CD14-positive monocyte (primary cell): ENCODE data around the gene BTAF1. TPM values are rescaled to one million over a fixed set of nuclear protein-coding genes. Genes with fewer than 3 reads are reported as not detected.

Experiments
- DNase-seq, 3 donors: peaks; one replicate each; pipeline ENCODE4 v3.0.0-alpha.2; 2011 to 2022
- H2AFZ ChIP-seq: 2 replicates; pipeline ENCODE4 v1.6.0; 2012; ENCODE audit warnings: mild to moderate bottlenecking, low read depth, low read length, inconsistent platforms; ENCODE audit not compliant: insufficient read depth, poor library complexity, severe bottlenecking
- H3K27ac ChIP-seq, 2 donors: 1 replicate in 1 of 2; 2 replicates in 1 of 2; pipeline ENCODE4 v1.5.1; 2012 to 2013; ENCODE audit warnings: low read length in 2 of 2, control low read depth in 1 of 2, inconsistent platforms in 1 of 2, low read depth in 1 of 2, mild to moderate bottlenecking in 1 of 2
- H3K27me3 ChIP-seq, 2 donors: one replicate each; pipeline versions ENCODE4 v1.6.0 to v1.6.1; 2011 to 2013; ENCODE audit warnings: low read length in 2 of 2; ENCODE audit not compliant: control insufficient read depth in 2 of 2, insufficient read depth in 2 of 2
- H3K36me3 ChIP-seq, 2 donors: replicated peaks in 1 of 2; 1 replicate in 1 of 2; 2 replicates in 1 of 2; pipeline versions ENCODE4 v1.5.1 to v1.6.1; 2012 to 2013; ENCODE audit warnings: low read length in 2 of 2, control low read depth in 1 of 2, inconsistent platforms in 1 of 2, mild to moderate bottlenecking in 1 of 2; ENCODE audit not compliant: insufficient read depth in 2 of 2, control insufficient read depth in 1 of 2
- H3K4me1 ChIP-seq, 2 donors: 1 replicate in 1 of 2; 2 replicates in 1 of 2; pipeline versions ENCODE4 v1.5.1 to v1.6.1; 2012 to 2013; ENCODE audit warnings: low read length in 2 of 2, control low read depth in 1 of 2, inconsistent platforms in 1 of 2, mild to moderate bottlenecking in 1 of 2, moderate library complexity in 1 of 2; ENCODE audit not compliant: insufficient read depth in 2 of 2, control insufficient read depth in 1 of 2
- H3K4me2 ChIP-seq: replicated peaks from 2 replicates; pipeline ENCODE3; 2012; ENCODE audit warnings: low read length, moderate library complexity, mild to moderate bottlenecking; ENCODE audit not compliant: poor library complexity, severe bottlenecking; ENCODE audit errors: extremely low read depth
- H3K4me3 ChIP-seq, 3 experiments: fragments of 200-600 bp in 1 of 3; sonication (generic) in 1 of 3; replicated peaks in 1 of 3; 1 replicate in 2 of 3; 2 replicates in 1 of 3; pipeline ENCODE4 v1.5.1; 2011 to 2013; ENCODE audit warnings: low read length in 3 of 3, mild to moderate bottlenecking in 3 of 3, control low read depth in 2 of 3, low read depth in 2 of 3, inconsistent platforms in 1 of 3, moderate library complexity in 1 of 3
- H3K79me2 ChIP-seq: 2 replicates; pipeline ENCODE4 v1.6.0; 2012; ENCODE audit warnings: mild to moderate bottlenecking, control low read depth, inconsistent platforms, low read length, moderate library complexity; ENCODE audit not compliant: insufficient read depth
- H3K9ac ChIP-seq: 2 replicates; pipeline ENCODE4 v1.6.0; 2017; ENCODE audit warnings: low read length, mild to moderate bottlenecking; ENCODE audit not compliant: insufficient read depth, poor library complexity, severe bottlenecking
- H3K9me3 ChIP-seq, 2 donors: replicated peaks in 1 of 2; 1 replicate in 1 of 2; 2 replicates in 1 of 2; pipeline versions ENCODE4 v1.5.1 to v1.6.1; 2012 to 2013; ENCODE audit warnings: low read length in 2 of 2, control low read depth in 1 of 2; ENCODE audit not compliant: control insufficient read depth in 1 of 2, insufficient read depth in 1 of 2
- H4K20me1 ChIP-seq: 2 replicates; pipeline ENCODE4 v1.6.0; 2012; ENCODE audit warnings: mild to moderate bottlenecking, low read length, control low read depth, moderate library complexity; ENCODE audit not compliant: insufficient read depth
- H3K27ac Mint-ChIP-seq, 7 donors: one replicate each; pipeline ENCODE4 v1.8.0; 2020; ENCODE audit warnings: mild to moderate bottlenecking in 7 of 7, mixed read lengths in 7 of 7, moderate library complexity in 6 of 7, inconsistent platforms in 2 of 7
- H3K27me3 Mint-ChIP-seq, 3 donors: one replicate each; pipeline ENCODE4 v1.8.0; 2021 to 2022; ENCODE audit warnings: low read depth in 3 of 3, mild to moderate bottlenecking in 3 of 3, mixed read lengths in 3 of 3, moderate library complexity in 3 of 3, inconsistent platforms in 1 of 3
- H3K36me3 Mint-ChIP-seq, 2 donors: one replicate each; pipeline ENCODE4 v1.8.0; 2020; ENCODE audit warnings: mixed read lengths in 2 of 2, inconsistent platforms in 1 of 2, mild to moderate bottlenecking in 1 of 2
- H3K4me1 Mint-ChIP-seq: one replicate; pipeline ENCODE4 v1.8.0; 2020; ENCODE audit warnings: mild to moderate bottlenecking, mixed read lengths
- H3K4me3 Mint-ChIP-seq, 2 donors: one replicate each; pipeline ENCODE4 v1.8.0; 2020; ENCODE audit warnings: mild to moderate bottlenecking in 2 of 2, mixed read lengths in 2 of 2, moderate library complexity in 1 of 2
- H3K9me3 Mint-ChIP-seq, 7 donors: one replicate each; pipeline ENCODE4 v1.8.0; 2020 to 2022; ENCODE audit warnings: mixed read lengths in 7 of 7, mild to moderate bottlenecking in 6 of 7, moderate library complexity in 6 of 7, inconsistent platforms in 2 of 7
- WGBS: methylation state at CpG from one replicate; pipeline ENCODE4 v1.1.5; 2013; ENCODE audit warnings: missing lambda C conversion rate; ENCODE audit not compliant: insufficient coverage; 5-methylcytosine and 5-hydroxymethylcytosine counted together
- intact Hi-C, 2 donors: fragments of 100-400 bp; cut with micrococcal nuclease; formaldehyde crosslinking; loops; one replicate each; pipeline versions ENCODE4 v1.15.0 to v1.15.1; 2023
- polyA plus RNA-seq, 3 donors: library from polyadenylated mRNA; depleted of rRNA in 1 of 3; unstranded in 2 of 3; stranded (reverse) in 1 of 3; fragments of 300-500 nt in 2 of 3; fragments of >200 nt in 1 of 3; fragmentation: Illumina TruSeq in 2 of 3; gene quantifications; 1 replicate in 2 of 3; 2 replicates in 1 of 3; pipeline ENCODE4 v1.2.3, GENCODE V29; 2012 to 2021
- TF ChIP-seq, protein P1 (sequence below): fragments of 200-600 bp; IDR thresholded peaks from one replicate; pipeline ENCODE4 v1.8.0; 2022; ENCODE audit warnings: antibody characterized with exemption, mild to moderate bottlenecking

Gene BTAF1
- polyA plus RNA-seq, 3 donors, result 3.7 to 59.8 (median 5.1) TPM

DNA sequence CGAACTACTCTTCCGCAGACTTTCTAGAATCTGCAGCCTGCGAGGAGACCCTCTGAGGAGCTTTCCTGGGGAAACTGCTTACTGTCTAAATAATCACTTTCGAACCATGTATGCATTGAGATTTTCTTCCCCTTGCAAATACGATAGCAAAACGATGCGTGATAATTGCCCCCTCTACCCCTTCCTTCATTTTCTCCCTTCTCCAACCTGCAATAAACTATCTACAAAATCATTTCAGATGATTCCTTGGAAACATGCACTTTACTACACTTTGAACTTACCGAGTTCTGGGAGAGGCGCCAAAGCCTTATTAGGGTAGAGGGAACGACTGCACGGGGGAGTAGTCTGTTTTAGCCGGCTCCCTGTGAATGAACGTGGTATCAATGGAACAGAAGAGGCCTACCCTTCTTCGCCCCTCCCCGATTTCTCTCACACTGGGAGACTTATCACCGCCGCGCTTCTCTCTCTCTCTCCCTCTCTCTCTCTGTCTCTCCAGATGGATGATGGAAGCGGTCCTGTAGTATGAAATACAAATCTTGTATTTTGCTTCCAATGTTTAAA lies 14.4 kb upstream of the BTAF1 start, which contains the start of gene FGFBP3:
Gene FGFBP3, minus strand, starts transcription at position 370 of the 561 bp plus-strand sequence. CDS start 517 bp downstream, outside the sequence.
- intact Hi-C loops, result loop anchor here in 1 of 2 donors (5.0 kb wide), 1 partner anchor 42 kb away; no protein-coding TSS in a partner anchor
- peak within 1 kb of the TSS; percentile 72 for H3K9ac ChIP-seq
- peaks cover 4 to 9% of the 10 kb centered on the region in 2 donors for H3K27me3 ChIP-seq
- DNase-seq, result peak in 1 of 3 donors; percentile 16
- Mint-ChIP-seq H3K36me3 (peaks cover 3 to 6% of the 10 kb centered on the region in 2 donors), H3K27ac (peak within 1 kb of the TSS in 6 of 7 donors; percentile 42 to 79 (median 78)), H3K27me3 (peaks cover 1 to 10% (median 7%) of the 10 kb centered on the region in 3 donors), H3K4me1 (peaks cover 21% of the 10 kb centered on the region), H3K9me3 (peaks cover 0 to 2% (median 0%) of the 10 kb centered on the region in 7 donors), H3K4me3 (peak within 1 kb of the TSS; percentile 94 to 96)
- peak within 1 kb of the TSS; percentile 42 to 78 (median 70) for H3K4me3 ChIP-seq
- peak within 1 kb of the TSS; percentile 90 for H3K4me2 ChIP-seq
- H3K4me1 ChIP-seq, result peaks cover 10 to 25% of the 10 kb centered on the region in 2 donors
- peak within 1 kb of the TSS; percentile 44 to 50 for H3K27ac ChIP-seq
- H2AFZ ChIP-seq, result peak within 1 kb of the TSS; percentile 99
- H4K20me1 ChIP-seq, result no peaks in the 10 kb centered on the region
- TF ChIP-seq, protein P1, sequence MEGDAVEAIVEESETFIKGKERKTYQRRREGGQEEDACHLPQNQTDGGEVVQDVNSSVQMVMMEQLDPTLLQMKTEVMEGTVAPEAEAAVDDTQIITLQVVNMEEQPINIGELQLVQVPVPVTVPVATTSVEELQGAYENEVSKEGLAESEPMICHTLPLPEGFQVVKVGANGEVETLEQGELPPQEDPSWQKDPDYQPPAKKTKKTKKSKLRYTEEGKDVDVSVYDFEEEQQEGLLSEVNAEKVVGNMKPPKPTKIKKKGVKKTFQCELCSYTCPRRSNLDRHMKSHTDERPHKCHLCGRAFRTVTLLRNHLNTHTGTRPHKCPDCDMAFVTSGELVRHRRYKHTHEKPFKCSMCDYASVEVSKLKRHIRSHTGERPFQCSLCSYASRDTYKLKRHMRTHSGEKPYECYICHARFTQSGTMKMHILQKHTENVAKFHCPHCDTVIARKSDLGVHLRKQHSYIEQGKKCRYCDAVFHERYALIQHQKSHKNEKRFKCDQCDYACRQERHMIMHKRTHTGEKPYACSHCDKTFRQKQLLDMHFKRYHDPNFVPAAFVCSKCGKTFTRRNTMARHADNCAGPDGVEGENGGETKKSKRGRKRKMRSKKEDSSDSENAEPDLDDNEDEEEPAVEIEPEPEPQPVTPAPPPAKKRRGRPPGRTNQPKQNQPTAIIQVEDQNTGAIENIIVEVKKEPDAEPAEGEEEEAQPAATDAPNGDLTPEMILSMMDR, result no peak
- no peaks in the 10 kb centered on the region for H3K79me2 ChIP-seq
- H3K9me3 ChIP-seq, result no peaks in the 10 kb centered on the region
- H3K36me3 ChIP-seq, result no peaks in the 10 kb centered on the region
- 0% methylated on average over 7 of the region's 19 CpGs for WGBS

DNA sequence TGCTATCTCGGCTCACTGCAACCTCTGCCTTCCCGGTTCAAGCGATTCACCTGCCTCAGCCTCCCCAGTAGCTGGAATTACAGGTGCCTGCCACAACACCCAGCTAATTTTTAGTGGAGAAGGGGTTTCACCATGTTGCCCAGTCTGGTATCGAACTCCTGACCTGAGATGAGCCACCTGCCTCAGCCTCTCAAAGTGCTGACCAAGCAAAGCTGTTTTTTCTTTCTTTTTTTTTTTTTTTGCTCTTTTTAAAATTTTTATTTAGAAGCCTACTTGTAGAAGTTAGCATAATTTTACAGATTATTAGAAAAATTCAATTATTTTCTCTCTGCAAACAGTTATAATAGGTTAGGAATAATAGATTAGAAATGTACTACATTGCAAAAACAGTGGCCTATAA lies 13.1 kb upstream of the BTAF1 start:
- TF ChIP-seq, protein P1, result no peak
- no peak overlapping the region for H2AFZ ChIP-seq
- Mint-ChIP-seq H3K4me1 (peaks cover 21% of the 10 kb centered on the region), H3K27ac (no peak overlapping the region), H3K36me3 (peaks cover 3 to 4% of the 10 kb centered on the region in 2 donors), H3K27me3 (peaks cover 5 to 14% (median 11%) of the 10 kb centered on the region in 3 donors), H3K4me3 (no peak overlapping the region), H3K9me3 (peaks cover 0 to 2% (median 0%) of the 10 kb centered on the region in 7 donors)
- H3K9ac ChIP-seq, result no peak overlapping the region
- H3K27me3 ChIP-seq, result peaks cover 4 to 9% of the 10 kb centered on the region in 2 donors
- no peak overlapping the region for H3K4me3 ChIP-seq
- H3K79me2 ChIP-seq, result no peaks in the 10 kb centered on the region
- no CpG with 5 or more reads among the region's 4 CpGs for WGBS
- no peaks in the 10 kb centered on the region for H4K20me1 ChIP-seq
- H3K4me1 ChIP-seq, result peaks cover 10 to 25% of the 10 kb centered on the region in 2 donors
- H3K36me3 ChIP-seq, result no peaks in the 10 kb centered on the region
- intact Hi-C loops, result loop anchor here in 1 of 2 donors (10.0 kb wide), 1 partner anchor 56 kb away; no protein-coding TSS in a partner anchor
- no peaks in the 10 kb centered on the region for H3K9me3 ChIP-seq
- H3K4me2 ChIP-seq, result no peak overlapping the region
- no peak overlapping the region for H3K27ac ChIP-seq
- DNase-seq, result no peak
